Mesendoderm (in vitro differentiated cells): ENCODE data around the gene PPP1R10.
A peak's percentile ranks its signal among the peaks of the same experiment; 100 is the strongest.

ENCODE experiments used
- DNase-seq: peaks from one replicate; pipeline ENCODE4 v3.0.0; 2013
- H2AK5ac ChIP-seq: 2 replicates; pipeline ENCODE4 v1.6.1; 2013; ENCODE audit warnings: low read length, inconsistent platforms
- H2BK120ac ChIP-seq: 2 replicates; pipeline ENCODE4 v1.6.1; 2013; ENCODE audit warnings: low read depth, mild to moderate bottlenecking, low read length, moderate library complexity, mixed read lengths
- H2BK15ac ChIP-seq: replicated peaks from 2 replicates; pipeline ENCODE4 v1.6.1; 2013; ENCODE audit warnings: low read depth, mild to moderate bottlenecking, moderate library complexity
- H2BK5ac ChIP-seq: 2 replicates; pipeline ENCODE4 v1.6.1; 2013; ENCODE audit warnings: low read length, inconsistent platforms
- H3K18ac ChIP-seq: 2 replicates; pipeline ENCODE4 v1.6.1; 2013; ENCODE audit warnings: mild to moderate bottlenecking, low read length, mixed read lengths
- H3K23ac ChIP-seq: one replicate; pipeline ENCODE4 v1.6.1; 2013; ENCODE audit warnings: low read length
- H3K27ac ChIP-seq: 2 replicates; pipeline ENCODE4 v1.5.1; 2013; ENCODE audit warnings: low read depth, mild to moderate bottlenecking, inconsistent platforms, low read length, moderate library complexity
- H3K27me3 ChIP-seq: 2 replicates; pipeline ENCODE4 v1.6.1; 2013; ENCODE audit warnings: low read length, control low read depth, mild to moderate bottlenecking, inconsistent platforms; ENCODE audit not compliant: insufficient read depth, poor library complexity
- H3K36me3 ChIP-seq: 2 replicates; pipeline ENCODE4 v1.6.1; 2013; ENCODE audit warnings: low read length, inconsistent platforms; ENCODE audit not compliant: control insufficient read depth, insufficient read depth
- H3K4ac ChIP-seq: one replicate; pipeline ENCODE4 v1.6.1; 2013; ENCODE audit warnings: low read depth, mild to moderate bottlenecking, low read length, moderate library complexity
- H3K4me1 ChIP-seq: 2 replicates; pipeline ENCODE4 v1.6.1; 2013; ENCODE audit warnings: low read depth, low read length, inconsistent platforms; ENCODE audit not compliant: control insufficient read depth
- H3K4me2 ChIP-seq: 2 replicates; pipeline ENCODE4 v1.6.1; 2013; ENCODE audit warnings: low read length
- H3K4me3 ChIP-seq: 2 replicates; pipeline ENCODE4 v1.5.1; 2013; ENCODE audit warnings: mild to moderate bottlenecking, low read length
- H3K56ac ChIP-seq: one replicate; pipeline ENCODE4 v1.6.1; 2013; ENCODE audit warnings: low read length
- H3K79me1 ChIP-seq: 2 replicates; pipeline ENCODE4 v1.6.1; 2013; ENCODE audit warnings: low read length, inconsistent platforms
- H3K79me2 ChIP-seq: 2 replicates; pipeline ENCODE4 v1.6.1; 2013; ENCODE audit warnings: mild to moderate bottlenecking, low read length; ENCODE audit not compliant: control insufficient read depth, insufficient read depth
- H3K9ac ChIP-seq: 2 replicates; pipeline ENCODE4 v1.6.1; 2013; ENCODE audit warnings: low read length, inconsistent platforms
- H4K5ac ChIP-seq: one replicate; pipeline ENCODE4 v1.6.1; 2013; ENCODE audit warnings: low read length
- H4K8ac ChIP-seq: one replicate; pipeline ENCODE4 v1.6.1; 2013; ENCODE audit warnings: low read depth, mild to moderate bottlenecking, control low read depth, low read length, moderate library complexity
- WGBS: extraction: QIAGEN DNeasy Blood & Tissue Kit; methylation state at CpG from one replicate; pipeline ENCODE4 v1.1.7; 2013; ENCODE audit warnings: low lambda C conversion rate, missing lambda C conversion rate; ENCODE audit not compliant: insufficient coverage; ENCODE audit errors: extremely low coverage; 5-methylcytosine and 5-hydroxymethylcytosine counted together

Gene PPP1R10

DNA sequence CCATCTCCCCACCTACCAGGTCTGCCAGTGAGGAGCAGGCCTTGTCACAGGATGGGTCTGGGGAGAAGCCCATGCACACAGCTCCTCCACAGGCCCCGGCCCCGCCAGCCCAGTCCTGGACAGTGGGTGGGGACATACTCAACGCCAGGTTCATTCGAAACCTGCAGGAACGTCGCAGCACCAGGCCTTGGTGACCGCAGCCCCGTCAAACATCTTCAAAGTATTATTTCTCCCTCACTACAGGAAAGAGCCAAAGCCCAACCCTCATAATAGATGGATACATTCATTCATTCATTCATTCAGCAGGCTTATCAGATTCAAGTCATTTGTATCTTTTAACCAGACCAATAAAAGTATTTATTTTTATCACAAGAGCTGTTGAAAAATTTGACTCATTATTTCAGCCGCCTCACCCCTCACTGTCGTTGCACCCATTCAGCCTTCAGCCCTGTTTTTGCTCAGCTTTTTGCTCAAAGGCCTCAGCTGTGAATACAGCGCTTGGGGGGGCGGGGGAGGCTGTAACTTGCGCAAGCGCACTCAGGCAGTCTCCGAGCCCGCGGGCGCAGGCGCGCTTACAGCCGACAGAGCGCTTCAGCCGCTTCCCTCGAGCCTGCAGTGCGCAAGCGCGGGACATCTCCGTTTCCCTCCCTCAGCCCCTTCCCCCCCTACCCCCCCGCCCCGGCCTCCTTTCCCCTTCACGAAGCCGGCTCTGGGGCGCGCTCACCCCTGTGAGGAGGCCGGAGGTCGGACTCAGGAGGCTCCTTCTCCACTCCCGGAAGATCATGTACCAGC, 29.6 kb upstream of the PPP1R10 start, which contains the start of gene C6orf136:
Gene C6orf136 (plus strand): TSS at position 684 of the 792 bp plus-strand sequence. CDS start 99 bp downstream, at position 783.
- peak; percentile 95 for DNase-seq
- Histone ChIP-seq H3K4ac (peak within 1 kb of the TSS; percentile 41), H3K27me3 (no peaks in the 10 kb centered on the region), H4K8ac (no peak within 1 kb of the TSS), H3K56ac (peak within 1 kb of the TSS; percentile 99), H3K79me1 (peaks cover 16% of the 10 kb centered on the region), H3K27ac (peak within 1 kb of the TSS; percentile 74), H2BK5ac (no peak within 1 kb of the TSS), H2AK5ac (no peak within 1 kb of the TSS), H3K79me2 (peaks cover 16% of the 10 kb centered on the region), H2BK15ac (no peak within 1 kb of the TSS), H3K4me3 (peak within 1 kb of the TSS; percentile 91), H3K18ac (peak within 1 kb of the TSS; percentile 98), H3K9ac (peak within 1 kb of the TSS; percentile 97), H3K4me2 (peak within 1 kb of the TSS; percentile 91), H3K36me3 (peaks cover 5% of the 10 kb centered on the region), H4K5ac (no peak within 1 kb of the TSS), H3K4me1 (peaks cover 2% of the 10 kb centered on the region), H2BK120ac (no peak within 1 kb of the TSS), H3K23ac (peak within 1 kb of the TSS; percentile 45)
- WGBS: no CpG with 5 or more reads among the region's 37 CpGs

DNA sequence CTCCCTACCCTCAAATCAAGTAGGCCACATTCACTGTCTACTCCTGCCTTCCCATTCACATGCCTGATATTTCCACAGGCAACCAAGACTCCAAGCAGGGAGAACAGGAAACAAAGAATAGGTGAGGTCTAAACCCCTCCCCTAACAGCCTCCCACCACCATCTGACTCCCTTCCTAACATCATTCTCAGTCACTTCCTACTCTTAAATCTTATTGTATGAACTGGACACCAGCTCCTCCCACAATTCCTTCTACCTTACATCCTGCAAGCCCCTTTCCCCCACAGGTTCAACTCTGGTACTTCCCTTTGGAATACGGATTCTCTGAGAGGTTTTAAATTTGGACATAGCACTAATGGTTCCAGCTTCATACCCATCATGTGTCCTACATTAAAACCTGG, 28.9 kb upstream of the PPP1R10 start:
- H3K4me3 ChIP-seq: no peak overlapping the region
- no peak overlapping the region for H2AK5ac ChIP-seq
- no peak overlapping the region for H2BK5ac ChIP-seq
- no peak overlapping the region for H3K18ac ChIP-seq
- H3K36me3 ChIP-seq: peaks cover 7% of the 10 kb centered on the region
- H3K27ac ChIP-seq: no peak overlapping the region
- H3K79me1 ChIP-seq: peaks cover 16% of the 10 kb centered on the region
- H3K4me1 ChIP-seq: peaks cover 2% of the 10 kb centered on the region
- H4K8ac ChIP-seq: no peak overlapping the region
- H2BK120ac ChIP-seq: no peak overlapping the region
- no peak overlapping the region for H3K23ac ChIP-seq
- H4K5ac ChIP-seq: no peak overlapping the region
- H3K4me2 ChIP-seq: peak overlapping the region; percentile 61
- H3K27me3 ChIP-seq: no peaks in the 10 kb centered on the region
- no peak for DNase-seq
- no peak overlapping the region for H3K4ac ChIP-seq
- no CpG with 5 or more reads among the region's 1 CpG for WGBS
- H2BK15ac ChIP-seq: no peak overlapping the region
- peak overlapping the region; percentile 74 for H3K56ac ChIP-seq
- peaks cover 16% of the 10 kb centered on the region for H3K79me2 ChIP-seq
- peak overlapping the region; percentile 57 for H3K9ac ChIP-seq

DNA sequence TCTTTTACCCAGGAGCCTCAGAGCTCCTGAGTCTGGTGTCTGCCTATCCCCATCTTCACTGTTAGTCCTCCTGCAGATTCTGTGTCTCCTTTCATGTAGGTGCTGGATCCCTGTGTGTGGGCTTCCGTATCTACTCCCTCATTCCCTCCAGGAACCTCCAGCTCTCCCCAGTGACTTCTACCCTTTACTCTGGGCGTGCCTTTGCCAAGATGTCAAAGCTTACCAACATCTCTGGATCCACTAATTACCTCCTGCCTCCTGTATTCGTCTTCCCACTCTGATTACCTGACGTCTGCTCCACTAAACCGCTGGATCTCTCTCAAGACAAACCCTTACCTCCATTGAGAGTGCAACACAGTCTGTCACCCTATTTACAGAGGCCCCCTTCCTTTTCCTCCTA, 27.7 kb upstream of the PPP1R10 start:
- peaks cover 7% of the 10 kb centered on the region for H3K36me3 ChIP-seq

DNA sequence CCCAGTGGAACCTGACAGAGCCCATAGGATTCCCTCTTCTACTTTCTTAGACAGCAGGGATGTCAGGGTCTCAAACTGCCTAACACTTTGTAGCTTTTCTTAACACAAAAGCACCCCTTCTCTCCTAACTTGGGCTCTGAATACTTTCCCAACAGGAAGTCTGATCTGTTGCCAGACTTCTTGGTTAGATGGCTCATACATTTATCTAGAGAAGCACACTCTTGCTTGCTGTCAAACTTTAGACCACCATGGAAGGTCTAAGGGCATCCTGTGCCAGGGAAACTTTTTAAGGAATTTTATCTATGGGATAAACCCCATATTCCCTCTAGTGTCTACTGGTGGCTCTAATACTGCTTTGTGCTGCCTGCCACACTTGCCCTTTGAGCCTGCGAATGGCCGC, 26.6 kb upstream of the PPP1R10 start:
- DNase-seq: no peak
- H2BK5ac ChIP-seq: no peak overlapping the region
- no peak overlapping the region for H3K4me2 ChIP-seq
- H2BK15ac ChIP-seq: no peak overlapping the region
- no peak overlapping the region for H3K23ac ChIP-seq
- H3K79me2 ChIP-seq: peaks cover 16% of the 10 kb centered on the region
- peaks cover 13% of the 10 kb centered on the region for H3K79me1 ChIP-seq
- no peak overlapping the region for H2BK120ac ChIP-seq
- H3K27ac ChIP-seq: no peak overlapping the region
- H3K4me3 ChIP-seq: no peak overlapping the region
- no peak overlapping the region for H3K9ac ChIP-seq
- H4K5ac ChIP-seq: no peak overlapping the region
- H3K18ac ChIP-seq: no peak overlapping the region
- H3K4ac ChIP-seq: no peak overlapping the region
- peaks cover 7% of the 10 kb centered on the region for H3K36me3 ChIP-seq
- H3K56ac ChIP-seq: no peak overlapping the region
- H2AK5ac ChIP-seq: no peak overlapping the region
- WGBS: no CpG with 5 or more reads among the region's 2 CpGs
- H3K27me3 ChIP-seq: no peaks in the 10 kb centered on the region
- H3K4me1 ChIP-seq: peaks cover 2% of the 10 kb centered on the region
- H4K8ac ChIP-seq: no peak overlapping the region

More for the DNA sequence above, 27.7 kb upstream of the PPP1R10 start:
- no peak overlapping the region for H2BK120ac ChIP-seq
- H3K79me2 ChIP-seq: peaks cover 16% of the 10 kb centered on the region
- peaks cover 2% of the 10 kb centered on the region for H3K4me1 ChIP-seq
- H4K8ac ChIP-seq: no peak overlapping the region
- H3K27me3 ChIP-seq: no peaks in the 10 kb centered on the region
- H3K4me2 ChIP-seq: no peak overlapping the region
- peaks cover 16% of the 10 kb centered on the region for H3K79me1 ChIP-seq
- H3K9ac ChIP-seq: no peak overlapping the region
- H3K56ac ChIP-seq: no peak overlapping the region
- no peak overlapping the region for H3K23ac ChIP-seq
- no peak overlapping the region for H2AK5ac ChIP-seq
- no peak overlapping the region for H3K27ac ChIP-seq
- WGBS: no CpG with 5 or more reads among the region's 5 CpGs
- no peak overlapping the region for H3K4me3 ChIP-seq
- H4K5ac ChIP-seq: no peak overlapping the region
- H3K4ac ChIP-seq: no peak overlapping the region
- DNase-seq: no peak
- no peak overlapping the region for H3K18ac ChIP-seq
- no peak overlapping the region for H2BK5ac ChIP-seq
- no peak overlapping the region for H2BK15ac ChIP-seq

DNA sequence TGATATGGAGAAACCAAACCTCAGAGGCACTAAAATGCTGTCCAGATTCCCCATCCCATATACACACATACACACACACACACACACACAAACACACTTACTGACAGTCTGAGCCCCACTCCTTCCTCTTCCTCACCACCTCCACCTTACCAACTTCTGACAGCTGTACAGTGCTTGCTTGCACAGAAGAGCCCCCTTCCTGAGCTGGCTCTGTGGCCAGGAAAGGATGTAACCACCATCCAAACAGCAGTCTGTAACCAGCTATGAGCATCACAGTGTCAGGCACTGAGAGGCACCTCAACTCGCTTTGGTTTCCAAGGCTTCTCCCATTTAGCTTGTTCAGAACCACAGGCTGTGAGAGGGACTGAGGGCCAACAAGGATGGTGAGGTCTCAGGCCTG, 24.0 kb upstream of the PPP1R10 start:
- no peak overlapping the region for H3K4ac ChIP-seq
- no peak overlapping the region for H2AK5ac ChIP-seq
- no peak overlapping the region for H4K8ac ChIP-seq
- H3K56ac ChIP-seq: no peak overlapping the region
- peaks cover 7% of the 10 kb centered on the region for H3K36me3 ChIP-seq
- no CpG with 5 or more reads among the region's 1 CpG for WGBS
- no peak overlapping the region for H2BK120ac ChIP-seq
- no peak overlapping the region for H3K18ac ChIP-seq
- H3K4me1 ChIP-seq: peaks cover under 1% of the 10 kb centered on the region
- H3K27me3 ChIP-seq: no peaks in the 10 kb centered on the region
- H4K5ac ChIP-seq: no peak overlapping the region
- H3K23ac ChIP-seq: no peak overlapping the region
- no peak overlapping the region for H3K9ac ChIP-seq
- no peak overlapping the region for H3K27ac ChIP-seq
- no peak overlapping the region for H3K4me3 ChIP-seq
- DNase-seq: no peak
- no peak overlapping the region for H2BK15ac ChIP-seq
- H3K4me2 ChIP-seq: no peak overlapping the region
- peaks cover 9% of the 10 kb centered on the region for H3K79me1 ChIP-seq
- H2BK5ac ChIP-seq: no peak overlapping the region
- H3K79me2 ChIP-seq: peaks cover 8% of the 10 kb centered on the region
